HG03442 (cell line): ENCODE data around the gene MLN.

Experiments used
- ATAC-seq: cut with Tn5 transposase; IDR thresholded peaks from one replicate; pipeline ENCODE4 v1.9.1; 2021; ENCODE audit warnings: mild to moderate bottlenecking, moderate library complexity; ENCODE audit not compliant: unreplicated experiment

The MLN gene

GRCh38 chr6:33816911-33817310 is 13.1 kb upstream of the MLN start:
- ATAC-seq = no peak

- ATAC-seq = no peak
Measured at GRCh38 chr6:33815854-33816253, 12.1 kb upstream of the MLN start.

DNA sequence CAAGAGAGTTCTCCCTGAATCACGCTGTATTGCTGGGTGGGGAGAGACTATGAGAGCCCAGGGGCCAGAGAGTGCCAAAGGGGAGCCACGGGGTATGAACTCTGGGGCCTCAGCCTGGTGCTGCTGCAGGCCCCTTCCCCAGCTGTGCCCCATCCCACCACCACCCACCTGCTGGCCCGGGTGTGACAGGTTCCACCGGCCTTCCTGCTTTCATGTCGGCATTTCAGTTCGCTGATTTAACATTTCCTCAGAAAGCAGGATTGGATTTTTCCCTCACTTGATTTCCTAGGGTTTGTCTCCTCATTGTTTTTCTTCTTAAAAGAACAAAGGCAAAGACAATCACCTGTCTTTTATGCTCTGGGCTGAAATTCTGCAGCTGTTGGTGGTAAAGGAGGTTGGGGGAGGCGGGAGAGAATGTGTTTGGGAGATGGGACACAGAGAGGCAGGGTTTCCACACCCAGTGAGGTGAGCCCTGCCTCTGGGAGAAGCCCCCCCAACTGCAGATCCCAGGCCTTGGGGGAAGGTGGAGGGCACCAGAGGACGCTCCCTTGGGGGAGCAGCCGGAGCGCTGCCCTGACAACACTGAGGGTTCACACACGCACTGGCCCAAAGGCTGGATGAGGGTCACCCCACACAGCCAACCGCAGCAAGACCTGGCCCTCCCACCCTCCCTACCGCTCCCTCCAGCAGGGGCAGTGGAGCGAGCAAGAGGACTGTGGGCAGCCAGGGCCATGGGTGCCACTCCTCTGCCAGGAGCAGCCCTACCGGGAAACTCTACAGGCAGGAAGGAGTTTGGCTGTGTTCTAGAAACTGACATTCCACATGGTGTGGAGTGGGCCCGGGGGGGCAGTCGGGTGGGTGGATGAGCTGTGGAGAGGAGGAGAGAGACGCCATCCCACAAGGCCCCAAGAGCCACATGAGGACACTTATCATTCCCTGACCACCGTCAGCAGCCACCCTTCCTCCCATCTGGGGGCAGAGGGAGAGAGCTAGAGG is 10.5 kb upstream of the MLN start:
- no peak for ATAC-seq

DNA sequence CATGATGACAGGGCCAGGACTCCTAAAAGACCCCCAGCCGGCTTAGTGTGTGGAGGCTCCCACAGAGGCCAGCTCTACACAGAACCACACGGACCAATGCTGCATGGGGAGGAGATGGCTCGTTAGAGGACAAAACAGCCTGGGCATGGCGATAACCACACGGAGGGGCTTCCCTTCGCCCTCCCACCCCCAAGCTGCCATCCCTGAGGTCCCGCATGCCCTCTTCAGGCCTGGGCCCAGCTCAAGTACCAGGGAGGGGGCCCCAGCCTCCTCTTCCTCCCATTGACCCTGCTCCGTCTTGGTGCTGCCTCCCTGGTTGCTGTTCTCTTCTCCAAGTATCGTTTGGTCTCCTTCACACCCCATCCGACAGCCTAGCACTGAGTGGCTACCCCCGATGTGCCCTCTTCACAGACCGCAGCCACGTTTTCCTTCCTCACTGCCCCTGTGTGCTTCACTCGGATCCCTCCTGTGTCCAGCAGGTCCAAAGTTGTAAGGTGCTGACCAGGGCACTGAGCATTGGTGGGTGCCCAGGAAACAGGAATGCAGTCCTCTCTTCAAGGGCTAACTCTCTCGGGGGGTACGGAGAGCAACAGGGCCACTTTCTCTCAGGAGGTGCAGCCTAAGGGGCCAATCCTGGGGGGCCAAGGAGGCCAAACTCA is 9.6 kb upstream of the MLN start:
- ATAC-seq = no peak

GRCh38 chr6:33812669-33813068 is 8.9 kb upstream of the MLN start:
- ATAC-seq = no peak

- no peak for ATAC-seq
Measured at GRCh38 chr6:33809594-33809993, 5.8 kb upstream of the MLN start.

DNA sequence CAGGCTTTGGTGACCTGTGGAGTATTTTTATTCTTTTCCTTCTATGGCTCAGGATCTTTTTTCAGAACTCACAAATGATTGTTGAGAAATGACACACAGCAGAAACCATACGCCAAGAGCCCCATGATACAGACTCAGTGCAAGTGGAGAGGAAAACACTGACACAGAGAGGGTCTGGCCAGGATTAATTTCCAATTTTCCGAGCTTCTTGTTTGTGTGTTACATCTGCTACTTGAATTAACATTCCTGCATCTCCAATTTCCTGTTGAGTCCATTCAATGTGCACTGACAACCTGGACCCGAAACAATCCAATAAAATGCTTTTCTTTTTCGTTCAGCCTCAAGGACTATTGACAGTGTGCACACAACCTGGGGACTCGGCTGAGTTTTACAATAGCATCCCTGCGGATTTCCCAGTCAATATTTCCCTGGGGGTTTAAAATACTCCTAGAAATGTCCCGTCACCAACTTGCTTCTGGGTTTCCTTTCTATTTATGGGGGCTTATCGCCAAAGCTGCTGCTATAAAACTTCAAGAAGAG is 4.9 kb upstream of the MLN start:
- ATAC-seq = no peak

DNA sequence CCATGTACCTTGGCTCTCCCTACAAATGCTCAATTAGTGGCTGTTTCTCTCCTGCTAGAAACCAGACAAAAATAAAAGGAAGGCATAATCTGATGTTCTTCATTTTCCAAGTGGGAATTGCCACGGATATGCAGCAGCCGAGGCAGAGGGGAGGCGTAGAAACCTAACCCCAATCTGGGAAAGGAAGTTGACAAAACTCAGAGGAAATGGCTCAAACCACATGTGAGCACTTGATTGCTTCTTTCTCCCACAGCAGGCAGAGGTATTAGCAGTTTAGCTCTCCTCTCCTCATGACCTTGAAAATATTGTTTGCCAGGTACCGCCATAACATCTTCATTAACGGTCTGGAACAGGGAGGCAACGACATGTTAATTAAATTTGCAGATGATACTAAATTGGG is 3.8 kb upstream of the MLN start:
- ATAC-seq = no peak

GRCh38 chr6:33806841-33807240 is 3.0 kb upstream of the MLN start:
- ATAC-seq = no peak

- ATAC-seq = no peak
Measured at GRCh38 chr6:33802186-33802958, 1.4 kb downstream of the MLN start.

- ATAC-seq = no peak
Measured at GRCh38 chr6:33801611-33802010, 2.2 kb downstream of the MLN start.

GRCh38 chr6:33800248-33800969 is 3.4 kb downstream of the MLN start:
- ATAC-seq = no peak

DNA sequence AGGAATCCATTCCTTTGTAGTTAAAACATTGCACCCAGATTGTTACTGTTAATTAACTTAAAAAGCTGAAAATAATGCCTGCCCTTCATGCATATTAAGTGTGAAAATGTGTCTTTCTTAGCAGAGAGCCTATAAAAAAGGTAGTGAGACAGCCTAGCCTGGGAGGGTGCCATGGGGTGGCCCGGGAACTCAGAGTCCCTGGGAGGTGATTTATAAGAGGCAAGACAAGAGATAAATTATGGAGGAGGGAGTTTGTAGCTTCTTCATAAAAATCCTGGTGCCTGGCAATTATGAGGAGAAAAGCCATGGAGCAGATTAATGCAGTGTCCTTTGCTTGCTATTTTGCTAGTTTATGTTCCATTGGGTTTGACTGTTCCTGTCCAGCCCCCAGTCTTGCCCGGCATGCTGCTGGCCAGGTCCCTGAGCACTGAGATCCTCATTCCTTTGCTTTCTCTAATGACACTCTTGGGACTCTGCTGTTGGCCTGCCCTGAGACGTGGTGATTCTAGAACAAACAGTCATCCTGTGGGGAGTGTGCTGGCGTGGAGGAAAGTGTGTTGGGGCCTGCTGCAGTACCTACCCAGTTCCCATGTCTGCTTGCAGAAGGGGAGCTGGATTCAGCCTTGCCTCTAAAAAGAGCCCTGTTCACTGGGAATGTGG is 4.2 kb downstream of the MLN start:
- no peak for ATAC-seq

DNA sequence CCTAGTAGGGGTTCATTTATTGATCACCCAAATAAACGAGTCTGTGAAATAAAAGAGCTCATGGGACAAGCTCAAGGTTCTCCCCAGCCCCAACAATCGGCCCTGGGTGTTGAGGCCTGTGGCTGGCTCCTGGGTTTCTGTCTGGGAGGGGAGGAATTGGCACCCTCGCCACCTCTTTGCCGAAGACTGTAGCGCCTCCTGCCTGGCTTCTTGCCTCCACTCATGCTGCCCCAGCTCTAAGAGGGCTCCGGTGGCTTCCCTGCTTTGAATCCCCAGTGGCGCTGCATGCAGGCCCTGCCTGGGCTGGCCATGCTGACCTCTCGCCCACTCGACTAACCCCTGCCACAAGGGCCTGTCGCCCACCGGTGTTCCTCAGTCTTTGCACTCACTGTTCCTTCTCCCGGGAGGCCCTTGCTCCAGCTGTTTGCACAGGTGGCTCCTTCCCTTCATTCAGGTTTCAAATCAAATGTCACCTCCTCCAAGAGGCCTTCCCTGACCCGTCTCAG is 5.4 kb downstream of the MLN start:
- no peak for ATAC-seq

GRCh38 chr6:33797626-33798342 is 6.0 kb downstream of the MLN start:
- ATAC-seq = no peak

DNA sequence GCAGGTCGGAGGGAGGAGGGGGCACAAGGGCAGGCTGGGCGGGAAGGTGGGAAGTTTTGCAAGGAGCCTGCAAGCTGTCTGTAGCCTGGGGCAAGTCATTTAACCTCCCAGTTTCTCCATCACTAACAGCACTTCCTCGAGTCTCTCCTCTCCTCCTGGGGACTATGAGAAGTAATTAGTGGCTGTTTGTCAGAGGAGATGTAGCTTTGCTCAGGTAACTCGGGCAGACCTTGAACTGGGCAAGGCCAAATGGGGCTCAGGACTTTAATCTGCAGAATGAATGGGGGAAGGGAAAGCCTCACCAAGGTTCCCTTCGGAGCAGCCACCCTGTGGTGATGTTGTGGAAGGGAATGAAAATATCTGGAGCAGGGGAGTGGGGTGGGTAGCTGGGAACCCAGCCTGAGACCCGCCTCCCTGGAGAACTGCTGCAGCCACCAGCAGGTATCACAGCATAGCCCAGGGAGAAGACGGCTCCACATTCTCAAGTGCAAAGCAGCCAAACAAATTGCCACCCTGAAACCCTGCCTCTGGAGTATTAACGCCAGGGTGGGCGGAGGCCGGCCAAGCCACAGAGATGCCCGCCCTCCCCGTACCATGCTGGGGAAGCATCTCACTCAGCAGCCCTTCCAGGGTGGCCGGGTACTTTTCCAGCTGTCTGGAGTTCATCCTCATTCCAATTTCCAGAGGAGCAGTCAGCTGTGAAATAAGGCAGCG is 8.7 kb downstream of the MLN start:
- no peak for ATAC-seq

DNA sequence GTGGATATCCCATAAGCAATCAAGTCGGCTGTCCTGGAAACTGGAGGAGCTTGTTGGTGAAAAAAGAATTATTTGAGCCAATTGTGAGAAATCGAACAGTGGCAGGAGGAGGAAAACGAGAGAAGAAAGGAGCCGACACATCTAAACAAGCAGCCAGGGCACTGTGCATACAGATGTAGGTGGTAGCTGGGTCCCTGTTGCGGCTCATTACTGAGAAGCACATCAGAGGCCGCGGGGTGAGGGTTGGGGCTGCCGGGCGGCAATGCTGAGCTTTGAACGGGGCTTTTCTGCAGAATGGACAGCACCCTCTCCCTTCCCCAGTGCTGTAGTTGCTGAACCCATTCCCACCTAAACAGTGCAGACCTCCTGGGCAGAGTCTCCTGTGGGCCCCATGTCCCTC is 10.8 kb downstream of the MLN start:
- no peak for ATAC-seq

DNA sequence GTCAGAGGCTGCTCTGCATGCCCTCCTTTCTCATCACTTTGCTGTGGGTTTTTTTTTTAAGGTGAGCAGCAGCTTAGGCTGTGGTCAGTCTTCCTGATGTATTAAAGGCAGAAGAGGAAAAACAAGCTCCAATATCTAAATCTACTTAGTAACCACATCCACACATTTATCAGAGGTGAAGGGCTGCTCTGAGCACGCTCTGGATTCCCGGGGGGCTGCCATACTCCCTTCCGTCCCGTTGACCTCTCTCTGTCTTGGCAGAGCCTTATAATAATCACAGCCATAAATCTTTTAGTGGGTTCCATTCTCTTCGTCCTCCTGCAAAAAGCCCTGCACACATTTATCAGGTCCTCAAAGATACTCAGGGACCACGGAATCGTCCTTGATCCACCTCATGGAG is 12.2 kb downstream of the MLN start:
- ATAC-seq = no peak

- no peak for ATAC-seq
Measured at GRCh38 chr6:33790910-33791309, 12.9 kb downstream of the MLN start.
